HepG2 (cell line): Measurements from ENCODE around the gene DENND10.

Experiments
- CTCF ChIP-seq: sonication (generic); formaldehyde crosslinking; IDR thresholded peaks from 2 replicates; pipeline ENCODE4 v1.5.0; 2020; ENCODE audit warnings: mild to moderate bottlenecking, missing genetic modification reagents, moderate library complexity
- MED8 ChIP-seq: sonication (generic); formaldehyde crosslinking; IDR thresholded peaks from 2 replicates; pipeline ENCODE4 v1.8.1; 2023; ENCODE audit warnings: mild to moderate bottlenecking, missing genetic modification reagents; ENCODE audit not compliant: insufficient replicate concordance
- MZF1 ChIP-seq: sonication (generic); formaldehyde crosslinking; IDR thresholded peaks from 2 replicates; pipeline ENCODE4 v1.8.1; 2023; ENCODE audit warnings: mild to moderate bottlenecking, missing genetic modification reagents, borderline replicate concordance
- POLR2AphosphoS5 ChIP-seq: IDR thresholded peaks from 2 replicates; pipeline ENCODE4 v1.6.1; 2012; ENCODE audit warnings: low read depth, low read length
- SKIL ChIP-seq: sonication (generic); formaldehyde crosslinking; IDR thresholded peaks from 2 replicates; pipeline ENCODE4 v1.8.0; 2022; ENCODE audit warnings: missing genetic modification reagents, mild to moderate bottlenecking, moderate library complexity, borderline replicate concordance
- SP1 ChIP-seq, 2 experiments: fragments of 450-650 bp in 1 of 2; sonication (generic) in 1 of 2; formaldehyde crosslinking in 1 of 2; IDR thresholded peaks; 2 replicates each; pipeline versions ENCODE4 v1.4.0 to v1.6.1; 2016 to 2020; ENCODE audit warnings: missing genetic modification reagents in 1 of 2
- ZNF235 ChIP-seq: sonication (generic); formaldehyde crosslinking; IDR thresholded peaks from 2 replicates; pipeline ENCODE4 v1.8.1; 2023; ENCODE audit warnings: mild to moderate bottlenecking, missing genetic modification reagents, borderline replicate concordance
- ZNF850 ChIP-seq: sonication (generic); formaldehyde crosslinking; conservative IDR thresholded peaks from 2 replicates; pipeline ENCODE4 v1.9.0; 2021; ENCODE audit warnings: mild to moderate bottlenecking, missing genetic modification reagents
- TF ChIP-seq, protein P1 (sequence below): sonication (generic); formaldehyde crosslinking; IDR thresholded peaks from 2 replicates; pipeline ENCODE4 v1.4.0; 2020; ENCODE audit warnings: missing genetic modification reagents

GRCh38 chr10:119100434-119101238, 3.3 kb upstream of the DENND10 start:
- TF ChIP-seq MED8, result no peak
- TF ChIP-seq ZNF850 (CRISPR knock-in tag), result no peak
- no peak for TF ChIP-seq MZF1 (CRISPR knock-in tag)
- TF ChIP-seq, protein P1, sequence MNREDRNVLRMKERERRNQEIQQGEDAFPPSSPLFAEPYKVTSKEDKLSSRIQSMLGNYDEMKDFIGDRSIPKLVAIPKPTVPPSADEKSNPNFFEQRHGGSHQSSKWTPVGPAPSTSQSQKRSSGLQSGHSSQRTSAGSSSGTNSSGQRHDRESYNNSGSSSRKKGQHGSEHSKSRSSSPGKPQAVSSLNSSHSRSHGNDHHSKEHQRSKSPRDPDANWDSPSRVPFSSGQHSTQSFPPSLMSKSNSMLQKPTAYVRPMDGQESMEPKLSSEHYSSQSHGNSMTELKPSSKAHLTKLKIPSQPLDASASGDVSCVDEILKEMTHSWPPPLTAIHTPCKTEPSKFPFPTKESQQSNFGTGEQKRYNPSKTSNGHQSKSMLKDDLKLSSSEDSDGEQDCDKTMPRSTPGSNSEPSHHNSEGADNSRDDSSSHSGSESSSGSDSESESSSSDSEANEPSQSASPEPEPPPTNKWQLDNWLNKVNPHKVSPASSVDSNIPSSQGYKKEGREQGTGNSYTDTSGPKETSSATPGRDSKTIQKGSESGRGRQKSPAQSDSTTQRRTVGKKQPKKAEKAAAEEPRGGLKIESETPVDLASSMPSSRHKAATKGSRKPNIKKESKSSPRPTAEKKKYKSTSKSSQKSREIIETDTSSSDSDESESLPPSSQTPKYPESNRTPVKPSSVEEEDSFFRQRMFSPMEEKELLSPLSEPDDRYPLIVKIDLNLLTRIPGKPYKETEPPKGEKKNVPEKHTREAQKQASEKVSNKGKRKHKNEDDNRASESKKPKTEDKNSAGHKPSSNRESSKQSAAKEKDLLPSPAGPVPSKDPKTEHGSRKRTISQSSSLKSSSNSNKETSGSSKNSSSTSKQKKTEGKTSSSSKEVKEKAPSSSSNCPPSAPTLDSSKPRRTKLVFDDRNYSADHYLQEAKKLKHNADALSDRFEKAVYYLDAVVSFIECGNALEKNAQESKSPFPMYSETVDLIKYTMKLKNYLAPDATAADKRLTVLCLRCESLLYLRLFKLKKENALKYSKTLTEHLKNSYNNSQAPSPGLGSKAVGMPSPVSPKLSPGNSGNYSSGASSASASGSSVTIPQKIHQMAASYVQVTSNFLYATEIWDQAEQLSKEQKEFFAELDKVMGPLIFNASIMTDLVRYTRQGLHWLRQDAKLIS (CRISPR knock-in tag), result no peak
- no peak for TF ChIP-seq POLR2AphosphoS5
- no peak for TF ChIP-seq SKIL (CRISPR knock-in tag)
- TF ChIP-seq SP1 (IDR thresholded peaks at IDR 0.05), result no peak
- TF ChIP-seq SP1 (CRISPR knock-in tag; IDR thresholded peaks at IDR 0.05), result no peak
- TF ChIP-seq ZNF235 (CRISPR knock-in tag), result no peak
- TF ChIP-seq CTCF (CRISPR knock-in tag), result no peak
